ENCODE measurements around the gene NTM.

- TF ChIP-seq EZH2phosphoT487 (IDR thresholded peaks at IDR 0.05; ENCODE audit: low read depth, severe bottlenecking, unreplicated experiment): no peak
- no peak for TF ChIP-seq CTCF (IDR thresholded peaks at IDR 0.05; ENCODE audit: poor library complexity)
- TF ChIP-seq EZH2 (IDR thresholded peaks at IDR 0.05; ENCODE audit: borderline replicate concordance): no peak
These were observed 679.6 kb downstream of the NTM start for GRCh38 chr11:132050049-132050448.

Data from hepatocyte (in vitro differentiated cells).